ENCODE data around the gene NNT. TPM values are rescaled to one million over a fixed set of nuclear protein-coding genes. Genes with fewer than 3 reads are reported as not detected.
"Not testable (repeated sequence)": the region's sequence is repeated elsewhere in the genome, so short reads cannot be mapped to it uniquely, and the experiment has no call there.

Gene NNT
- 205 TPM for total RNA-seq

DNA sequence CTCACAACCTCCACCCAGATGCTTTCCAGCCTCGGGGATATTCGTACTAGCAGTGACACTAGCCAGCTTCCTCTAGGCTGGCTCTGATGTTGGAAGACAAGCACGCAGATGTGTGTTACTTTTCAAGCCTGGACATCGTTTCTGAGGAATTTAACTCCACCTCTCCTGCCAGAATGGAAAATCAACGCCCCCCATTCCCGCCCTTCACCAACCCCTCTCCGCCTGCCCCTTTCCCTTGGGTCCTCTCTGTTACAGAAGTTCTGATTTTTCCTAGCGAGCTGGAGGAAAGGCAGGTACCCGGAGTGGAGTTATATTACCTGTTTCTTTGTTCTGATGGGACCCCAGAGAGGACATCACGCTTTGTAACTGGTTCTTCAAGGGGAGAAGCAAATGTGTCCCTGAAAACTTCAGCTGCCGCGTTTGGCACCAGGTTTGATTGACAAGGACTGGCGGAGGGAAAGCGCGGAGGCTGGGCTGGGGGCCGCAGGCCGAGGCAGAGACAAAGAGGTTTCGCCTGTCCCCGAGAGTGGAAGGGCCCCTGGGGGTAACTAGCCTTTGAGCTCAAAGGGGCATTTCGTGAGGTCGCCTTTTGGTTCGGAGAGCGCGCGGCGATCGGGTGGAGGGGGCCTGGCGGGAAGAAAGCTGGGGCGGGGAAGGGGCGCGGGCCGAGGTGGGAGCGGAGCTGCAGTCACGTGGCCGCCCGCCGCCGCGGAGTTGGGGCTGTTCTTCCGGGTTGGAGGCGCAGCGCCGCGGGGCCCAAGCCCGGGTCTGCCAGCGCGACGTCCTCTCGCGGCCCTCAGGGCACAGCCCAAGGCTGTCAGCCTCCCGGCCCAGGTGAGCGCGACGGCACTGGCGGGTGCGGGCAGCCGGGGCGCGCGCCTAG lies at the start of gene NNT:
TSS of gene NNT (plus strand) at position 720 of the 883 bp plus-strand sequence. CDS start 6,016 bp downstream, outside the sequence.
- DNase-seq, result peak; percentile 88

DNA sequence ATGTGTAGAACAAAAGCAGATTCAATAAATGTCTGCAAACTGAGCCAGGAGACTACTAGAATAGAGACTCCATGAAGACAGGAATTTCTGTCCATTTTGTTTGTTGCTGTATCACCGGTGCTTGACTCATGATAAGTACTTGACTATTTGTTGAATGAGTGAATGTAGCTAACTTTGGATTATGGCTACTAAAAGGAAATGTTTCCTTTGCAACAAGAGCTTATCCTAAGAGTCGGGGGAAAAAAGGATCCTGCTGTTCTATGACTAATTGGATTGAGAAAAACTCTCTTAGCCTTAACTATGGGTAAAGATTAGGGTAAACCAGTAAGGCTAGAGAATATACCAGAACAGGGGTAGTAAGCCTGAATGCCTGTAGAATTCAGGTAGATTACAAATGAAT lies 49.6 kb upstream of the NNT start:
- DNase-seq, result no peak

DNA sequence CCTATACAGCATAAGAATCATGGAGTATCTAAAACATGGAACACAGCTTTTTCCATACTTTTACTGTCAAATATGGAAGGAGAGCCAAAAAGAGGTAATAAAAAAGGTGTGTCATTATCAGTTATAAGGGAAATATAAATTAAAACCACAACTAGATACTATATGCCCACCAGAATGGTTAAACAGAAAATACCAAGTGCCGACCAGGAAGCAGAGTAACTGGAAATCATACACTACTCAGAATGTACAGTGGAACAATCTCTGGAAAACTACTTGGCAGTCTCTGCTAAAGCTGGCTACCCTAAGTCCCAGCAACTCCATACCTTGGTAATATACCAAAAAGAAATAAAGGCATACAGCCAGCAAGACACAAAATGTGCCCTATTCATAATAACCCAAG lies 48.5 kb upstream of the NNT start:
- DNase-seq, result no peak

DNA sequence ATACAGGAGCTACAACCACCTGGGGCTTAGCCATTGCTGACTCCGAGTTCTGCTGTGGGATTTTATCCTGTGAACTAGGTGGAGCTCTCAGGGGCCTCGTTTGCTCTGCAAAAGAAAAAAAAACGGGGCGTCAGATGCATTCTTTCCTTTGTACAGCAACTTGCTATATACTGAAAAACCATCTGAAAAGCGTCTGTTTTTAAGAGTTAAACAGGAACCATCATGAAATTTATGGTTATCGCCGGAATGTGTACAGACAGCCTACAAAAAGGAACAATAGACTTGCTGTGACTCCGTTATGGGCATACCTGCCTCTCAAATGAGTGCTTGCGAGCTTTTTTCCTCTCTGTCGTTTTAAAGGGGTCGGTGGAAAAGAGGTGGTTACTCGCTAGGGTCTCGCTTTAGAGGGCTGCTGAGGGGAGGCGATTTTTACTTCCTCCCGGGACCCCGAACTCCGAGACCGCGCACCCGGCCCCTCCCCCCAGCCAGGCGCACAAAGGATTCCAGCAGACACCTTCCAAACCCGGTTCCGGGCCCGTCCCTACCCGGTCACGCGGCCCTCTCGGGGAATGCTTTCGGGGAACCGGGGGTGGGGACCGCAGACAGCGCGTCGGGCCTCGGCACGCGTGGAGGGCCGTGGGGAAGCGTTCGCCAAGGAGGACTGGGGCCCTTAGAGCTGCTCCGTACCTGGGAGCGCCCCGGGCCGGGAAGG lies 46.9 kb upstream of the NNT start:
- DNase-seq, result peak; percentile 65

- DNase-seq, result not testable (repeated sequence)
Observed at GRCh38 chr5:43556607-43556856, 46.4 kb upstream of the NNT start.

DNA sequence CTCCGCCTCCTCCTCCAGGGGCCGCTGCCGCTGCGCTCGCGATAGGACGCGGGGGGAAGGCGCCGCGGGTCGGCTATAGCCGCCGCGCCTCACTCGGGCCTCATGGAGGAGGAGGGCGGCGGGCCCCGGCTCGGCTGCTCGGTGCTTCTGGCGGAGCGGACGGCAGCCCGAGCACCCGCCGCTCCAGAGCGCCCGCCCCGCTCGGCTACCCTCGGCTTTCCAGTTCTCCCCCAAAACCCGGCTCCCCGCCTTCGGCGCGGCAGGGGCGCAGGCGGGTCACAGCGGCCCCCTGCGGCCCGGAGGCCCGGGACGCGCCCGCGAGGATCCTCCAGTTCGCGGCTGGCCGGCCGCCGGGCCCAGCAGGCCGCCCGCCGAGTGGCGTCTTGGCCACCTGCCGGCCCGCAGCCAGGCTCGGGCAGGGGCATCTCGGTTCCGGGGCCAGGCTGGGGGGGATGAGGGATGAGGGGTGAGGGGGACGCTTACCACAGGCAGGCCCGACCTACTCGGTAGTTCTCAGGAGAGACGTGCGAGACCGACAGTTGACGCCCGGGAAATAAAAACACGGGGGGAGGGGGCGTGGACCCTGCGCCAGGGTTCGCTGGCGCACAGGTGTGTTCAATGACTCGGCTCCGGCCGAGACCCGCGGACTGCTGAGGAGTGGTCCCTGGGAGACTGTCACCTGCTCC lies 46.0 kb upstream of the NNT start, which contains the start of gene PAIP1:
TSS of gene PAIP1 (minus strand) at position 221 of the 686 bp plus-strand sequence. CDS start 231 bp downstream, outside the sequence.
- peak; percentile 92 for DNase-seq

GRCh38 chr5:43560128-43560527 lies 42.9 kb upstream of the NNT start:
- DNase-seq, result peak; percentile 45

- DNase-seq, result no peak
Observed at GRCh38 chr5:43561356-43561755, 41.6 kb upstream of the NNT start.

DNA sequence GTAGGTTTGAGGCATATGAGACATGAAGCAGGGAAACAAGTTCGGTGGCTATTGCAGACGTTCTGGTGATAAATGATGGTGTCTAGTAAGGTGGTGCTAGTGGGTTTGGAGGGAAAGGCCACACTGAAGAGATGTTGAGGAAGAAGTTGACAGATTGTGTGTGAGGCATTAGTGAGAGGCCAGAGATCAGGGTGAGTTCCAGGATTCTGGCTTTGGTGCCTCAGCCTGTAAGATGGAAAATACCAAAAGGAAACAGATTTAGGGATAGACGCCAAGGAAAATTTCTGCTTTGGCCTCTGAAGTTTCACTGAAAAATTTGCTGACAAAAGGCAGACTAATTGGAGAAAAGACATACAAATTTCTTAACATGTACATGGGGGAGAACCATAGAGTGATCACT lies 39.7 kb upstream of the NNT start:
- peak; percentile 41 for DNase-seq

GRCh38 chr5:43564289-43564850 lies 38.6 kb upstream of the NNT start:
- DNase-seq, result no peak

- no peak for DNase-seq
Observed at GRCh38 chr5:43565043-43565442, 37.9 kb upstream of the NNT start.

DNA sequence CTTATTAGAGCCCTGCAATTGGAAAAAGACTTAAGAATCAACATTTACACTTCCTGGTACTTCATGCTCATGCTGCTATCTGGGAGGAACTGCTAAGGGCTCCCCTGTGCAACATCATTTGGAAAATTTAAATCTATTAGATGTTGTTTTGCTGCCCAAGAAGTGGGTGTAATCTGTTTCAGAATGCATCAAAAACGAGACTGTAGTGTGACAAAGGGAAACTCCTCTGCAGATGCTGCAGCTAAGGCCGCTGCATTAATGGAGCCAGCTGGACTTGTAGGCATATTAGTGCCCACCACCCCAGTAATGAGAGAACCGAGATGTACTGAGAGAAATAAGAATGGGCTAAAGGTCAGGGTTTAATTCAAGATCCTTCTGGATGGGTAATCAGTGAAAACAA lies 35.0 kb upstream of the NNT start:
- DNase-seq, result no peak

- DNase-seq, result no peak
Observed at GRCh38 chr5:43569236-43569746, 33.7 kb upstream of the NNT start.

- no peak for DNase-seq
Observed at GRCh38 chr5:43570450-43571158, 32.4 kb upstream of the NNT start.

GRCh38 chr5:43571237-43571636 lies 31.7 kb upstream of the NNT start:
- no peak for DNase-seq

- peak; percentile 28 for DNase-seq
Observed at GRCh38 chr5:43572357-43572756, 30.6 kb upstream of the NNT start.

- no peak for DNase-seq
Observed at GRCh38 chr5:43573058-43573457, 29.9 kb upstream of the NNT start.

- DNase-seq, result not testable (repeated sequence)
Observed at GRCh38 chr5:43580402-43581210, 22.4 kb upstream of the NNT start.

DNA sequence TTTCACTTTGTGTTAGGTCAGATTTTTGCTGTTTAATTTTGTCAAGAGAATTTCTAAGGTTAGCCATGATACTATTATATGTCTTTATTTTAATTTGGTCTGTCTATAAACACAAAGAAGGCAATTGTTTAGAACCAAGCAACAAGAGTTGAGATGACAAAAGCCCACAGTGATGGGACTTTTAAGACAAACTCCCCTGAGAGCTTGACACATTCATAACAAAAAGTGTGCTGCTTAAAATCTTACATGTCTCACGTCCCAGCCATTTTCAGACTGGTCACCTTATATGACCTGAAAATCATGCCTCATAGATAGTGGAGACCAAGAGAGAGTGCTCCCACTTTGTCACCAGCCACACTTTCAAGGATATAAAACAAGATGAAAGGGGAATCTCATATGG lies 21.6 kb upstream of the NNT start:
- no peak for DNase-seq

DNA sequence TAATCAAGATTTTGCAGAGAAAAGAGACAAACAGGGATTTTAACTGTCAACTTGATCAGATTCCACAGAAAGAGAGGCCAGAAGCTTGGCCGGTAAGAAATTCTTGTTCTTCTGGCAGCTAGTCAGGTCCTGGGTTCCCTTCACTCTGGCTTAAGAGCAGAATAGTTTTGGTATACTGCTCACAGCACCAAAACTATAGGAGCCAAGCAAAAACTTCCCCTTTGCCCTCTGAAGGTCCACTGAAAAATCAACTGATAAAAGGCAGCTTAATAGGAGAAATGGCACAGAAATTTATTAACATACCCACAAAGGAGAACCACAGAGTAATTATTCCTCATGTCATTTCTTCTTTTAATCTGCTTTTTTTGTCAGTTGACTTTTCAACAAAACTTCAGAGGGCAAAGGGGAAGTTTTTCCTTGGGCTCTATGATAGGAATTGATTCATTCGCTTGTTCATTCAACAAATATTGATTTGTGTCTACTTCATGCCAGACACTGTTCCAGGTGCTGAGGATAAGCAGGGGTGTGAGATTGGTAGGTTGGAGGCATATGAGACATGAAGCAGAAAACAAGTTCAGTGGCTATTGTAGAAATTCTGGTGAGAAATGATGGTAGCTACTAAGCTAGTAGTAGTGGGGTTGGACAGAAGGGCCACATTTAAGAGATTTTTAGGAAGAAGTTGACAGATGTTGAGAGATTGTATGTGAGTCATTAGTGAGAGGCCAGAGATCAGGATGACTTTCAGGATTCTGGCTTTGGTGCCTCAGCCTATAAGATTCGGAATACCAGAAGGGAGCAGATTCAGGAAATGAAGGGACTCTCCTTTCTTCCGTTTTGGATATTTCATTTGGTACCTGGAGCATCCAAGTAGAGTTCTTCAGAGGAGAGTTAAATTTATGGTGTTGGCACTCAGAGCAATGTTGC lies 20.6 kb upstream of the NNT start:
- no peak for DNase-seq

All from tongue (tissue), 2 donors.